Measurements from ENCODE around the gene CFAP410. TPM values are rescaled to one million over a fixed set of nuclear protein-coding genes. Genes with fewer than 3 reads are reported as not detected.
A peak's percentile ranks its signal among the peaks of the same experiment; 100 is the strongest.

CFAP410 gene
- total and polyA plus RNA-seq, 2 of the 13 experiments (the other 11 are each of a cell fraction or from before 2014, with no cell fraction given), result 8.0 to 20.1 TPM

- no peak for TF ChIP-seq SOX13 (IDR thresholded peaks at IDR 0.05)
- peak in 1 of 2 experiments; percentile 20; a peak in 1 of 4 replicates for TF ChIP-seq SOX13 (CRISPR knock-in tag; conservative IDR thresholded peaks at IDR 0.05 in 1 of 2, IDR thresholded peaks at IDR 0.05 in 1 of 2)
- TF ChIP-seq ZNF550 (CRISPR knock-in tag; IDR thresholded peaks at IDR 0.05; ENCODE audit: borderline replicate concordance), result no peak
- no peak for TF ChIP-seq YEATS2 (CRISPR knock-in tag; IDR thresholded peaks at IDR 0.05; ENCODE audit: borderline replicate concordance)
- no peak for TF ChIP-seq ZNF724P (CRISPR knock-in tag; IDR thresholded peaks at IDR 0.05; ENCODE audit: borderline replicate concordance)
- no peak for TF ChIP-seq HDAC6 (IDR thresholded peaks at IDR 0.05; ENCODE audit: low read depth, low read length)
- no peak; the same call in 1 of the 2 replicates for TF ChIP-seq ZNF788 (CRISPR knock-in tag; IDR thresholded peaks at IDR 0.05; ENCODE audit: borderline replicate concordance)
- TF ChIP-seq, protein P1, sequence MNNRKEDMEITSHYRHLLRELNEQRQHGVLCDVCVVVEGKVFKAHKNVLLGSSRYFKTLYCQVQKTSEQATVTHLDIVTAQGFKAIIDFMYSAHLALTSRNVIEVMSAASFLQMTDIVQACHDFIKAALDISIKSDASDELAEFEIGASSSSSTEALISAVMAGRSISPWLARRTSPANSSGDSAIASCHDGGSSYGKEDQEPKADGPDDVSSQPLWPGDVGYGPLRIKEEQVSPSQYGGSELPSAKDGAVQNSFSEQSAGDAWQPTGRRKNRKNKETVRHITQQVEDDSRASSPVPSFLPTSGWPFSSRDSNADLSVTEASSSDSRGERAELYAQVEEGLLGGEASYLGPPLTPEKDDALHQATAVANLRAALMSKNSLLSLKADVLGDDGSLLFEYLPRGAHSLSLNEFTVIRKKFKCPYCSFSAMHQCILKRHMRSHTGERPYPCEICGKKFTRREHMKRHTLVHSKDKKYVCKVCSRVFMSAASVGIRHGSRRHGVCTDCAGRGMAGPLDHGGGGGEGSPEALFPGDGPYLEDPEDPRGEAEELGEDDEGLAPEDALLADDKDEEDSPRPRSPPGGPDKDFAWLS (CRISPR knock-in tag; IDR thresholded peaks at IDR 0.05; ENCODE audit: borderline replicate concordance), result no peak
- no peak; the same call in 1 of the 2 replicates for TF ChIP-seq NRL (CRISPR knock-in tag; IDR thresholded peaks at IDR 0.05; ENCODE audit: borderline replicate concordance)
- 0 out of 2 replicates have a peak, but pooled peaks have one; percentile 17 for TF ChIP-seq RCOR2 (CRISPR knock-in tag; IDR thresholded peaks at IDR 0.05)
- no peak for TF ChIP-seq ZNF572 (CRISPR knock-in tag; IDR thresholded peaks at IDR 0.05)
- TF ChIP-seq MLXIP (CRISPR knock-in tag; IDR thresholded peaks at IDR 0.05; ENCODE audit: borderline replicate concordance), result peak; percentile 87
- no peak for TF ChIP-seq RFXANK (CRISPR knock-in tag; IDR thresholded peaks at IDR 0.05)
- TF ChIP-seq ZNF12 (CRISPR knock-in tag; IDR thresholded peaks at IDR 0.05), result no peak; the same call in 1 of the 2 replicates
- no peak for TF ChIP-seq AGO2 (optimal IDR thresholded peaks at IDR 0.05; ENCODE audit: low read depth, low read length)
- TF ChIP-seq ZSCAN22 (CRISPR knock-in tag; IDR thresholded peaks at IDR 0.05), result no peak
- TF ChIP-seq TSC22D2 (CRISPR knock-in tag; IDR thresholded peaks at IDR 0.05; ENCODE audit: borderline replicate concordance), result no peak
- no peak for TF ChIP-seq KDM1A (CRISPR knock-in tag; IDR thresholded peaks at IDR 0.05)
- peak; percentile 24 to 54; a peak in 3 of 4 replicates for TF ChIP-seq POLR2A (IDR thresholded peaks at IDR 0.05; ENCODE audit: insufficient read depth in 1 of 2, low read depth in 2 of 2, low read length in 2 of 2)
- no peak for TF ChIP-seq ZNF205 (CRISPR knock-in tag; IDR thresholded peaks at IDR 0.05)
- no peak for TF ChIP-seq NBN (conservative IDR thresholded peaks at IDR 0.05)
- TF ChIP-seq ZNF282 (IDR thresholded peaks at IDR 0.05; ENCODE audit: partially characterized antibody), result no peak
- no peak for TF ChIP-seq SP2 (CRISPR knock-in tag; IDR thresholded peaks at IDR 0.05)
- TF ChIP-seq, protein P2, sequence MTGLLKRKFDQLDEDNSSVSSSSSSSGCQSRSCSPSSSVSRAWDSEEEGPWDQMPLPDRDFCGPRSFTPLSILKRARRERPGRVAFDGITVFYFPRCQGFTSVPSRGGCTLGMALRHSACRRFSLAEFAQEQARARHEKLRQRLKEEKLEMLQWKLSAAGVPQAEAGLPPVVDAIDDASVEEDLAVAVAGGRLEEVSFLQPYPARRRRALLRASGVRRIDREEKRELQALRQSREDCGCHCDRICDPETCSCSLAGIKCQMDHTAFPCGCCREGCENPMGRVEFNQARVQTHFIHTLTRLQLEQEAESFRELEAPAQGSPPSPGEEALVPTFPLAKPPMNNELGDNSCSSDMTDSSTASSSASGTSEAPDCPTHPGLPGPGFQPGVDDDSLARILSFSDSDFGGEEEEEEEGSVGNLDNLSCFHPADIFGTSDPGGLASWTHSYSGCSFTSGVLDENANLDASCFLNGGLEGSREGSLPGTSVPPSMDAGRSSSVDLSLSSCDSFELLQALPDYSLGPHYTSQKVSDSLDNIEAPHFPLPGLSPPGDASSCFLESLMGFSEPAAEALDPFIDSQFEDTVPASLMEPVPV (CRISPR knock-in tag; IDR thresholded peaks at IDR 0.05), result no peak
- TF ChIP-seq CBX5 (CRISPR knock-in tag; IDR thresholded peaks at IDR 0.05; ENCODE audit: borderline replicate concordance), result no peak
- no peak for TF ChIP-seq PHB2 (IDR thresholded peaks at IDR 0.05; ENCODE audit: partially characterized antibody)
- TF ChIP-seq ZNF552 (CRISPR knock-in tag; IDR thresholded peaks at IDR 0.05; ENCODE audit: borderline replicate concordance), result no peak
Measured at GRCh38 chr21:44370027-44370735, 31.0 kb upstream of the CFAP410 start (continued).
